ENCODE results near the gene EXOC3L1.

The EXOC3L1 gene

DNA sequence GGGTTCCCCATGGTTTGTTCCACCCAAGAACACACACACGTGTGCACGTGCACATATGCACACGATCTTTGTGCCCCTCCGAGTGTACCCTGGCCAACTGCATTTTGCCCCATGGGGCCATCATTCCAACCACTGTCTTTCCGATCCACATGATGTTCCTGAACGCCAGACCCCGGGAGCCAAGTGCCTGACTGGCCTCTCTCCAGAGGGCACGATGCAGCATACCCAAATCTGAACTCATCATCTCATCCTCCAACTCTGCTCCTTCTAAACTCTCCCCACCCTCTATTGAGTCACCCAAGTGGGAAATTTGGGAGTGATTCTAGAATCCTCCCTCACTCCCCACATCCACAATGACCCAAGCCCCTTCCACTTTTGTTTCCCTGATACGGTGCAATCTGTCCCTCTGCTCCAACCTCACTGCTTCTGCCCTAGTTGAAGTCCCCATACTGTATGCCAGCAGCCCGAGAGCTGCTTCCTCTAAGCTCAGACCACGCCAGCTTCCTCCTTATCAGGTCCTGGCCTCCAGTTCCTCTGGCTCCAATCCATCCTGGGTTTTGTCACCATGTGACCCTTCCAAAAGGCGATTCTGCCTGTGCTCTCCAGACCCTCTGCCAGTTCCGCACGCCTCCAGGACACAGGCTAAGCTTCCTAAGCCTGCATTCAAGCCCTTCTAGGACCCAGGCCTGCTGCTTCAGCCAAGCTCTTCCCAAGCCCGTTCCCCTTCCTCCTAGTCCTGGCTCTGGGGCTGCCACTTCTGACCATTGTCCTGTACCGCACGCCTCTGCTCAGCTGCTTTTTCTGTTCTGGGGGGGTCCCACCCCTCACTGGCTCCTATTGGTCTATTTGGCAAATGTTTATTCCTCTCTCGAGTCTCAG is 26.9 kb upstream of the EXOC3L1 start:
- no peak for DNase-seq

GRCh38 chr16:67215706-67216105 is 25.8 kb upstream of the EXOC3L1 start:
- no peak for DNase-seq

DNA sequence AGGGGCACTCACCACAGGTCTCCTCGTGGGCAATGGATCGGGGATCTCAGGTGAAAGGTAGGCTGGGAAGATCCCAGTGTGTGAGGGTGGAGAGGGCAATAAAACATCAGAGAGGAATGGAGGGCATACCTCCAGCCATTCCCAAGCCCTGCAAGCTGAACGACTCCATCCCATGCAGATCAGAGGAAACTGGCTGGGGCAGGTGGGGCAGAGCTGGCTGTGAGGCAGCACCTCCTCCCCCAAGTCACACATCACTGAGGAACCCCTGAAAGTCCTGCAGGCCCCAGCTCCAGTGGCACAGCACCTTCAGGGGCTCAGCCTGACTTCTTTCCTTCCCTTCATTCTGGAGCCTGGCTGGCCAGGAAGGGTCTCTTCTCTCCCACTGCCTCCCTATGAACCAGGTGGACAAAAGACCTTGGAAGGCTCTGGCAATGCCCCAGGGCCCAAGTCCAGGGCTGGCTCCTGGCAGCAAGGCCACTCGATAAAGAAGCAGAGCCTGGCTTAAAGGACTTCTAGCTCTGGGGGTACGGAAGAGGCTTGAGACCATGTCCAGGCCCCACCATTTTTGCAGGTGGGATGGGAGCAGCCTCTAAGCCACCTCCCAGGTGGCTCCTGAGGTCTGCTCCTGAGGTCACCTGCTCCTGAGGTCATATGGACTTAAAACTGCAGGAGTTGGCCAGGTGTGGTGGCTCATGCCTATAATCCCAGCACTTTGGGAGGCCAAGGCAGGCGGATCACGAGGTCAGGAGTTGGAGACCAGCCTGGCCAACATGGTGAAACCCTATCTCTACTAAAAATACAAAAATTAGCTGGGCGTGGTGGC is 23.5 kb upstream of the EXOC3L1 start:
- DNase-seq = no peak

DNA sequence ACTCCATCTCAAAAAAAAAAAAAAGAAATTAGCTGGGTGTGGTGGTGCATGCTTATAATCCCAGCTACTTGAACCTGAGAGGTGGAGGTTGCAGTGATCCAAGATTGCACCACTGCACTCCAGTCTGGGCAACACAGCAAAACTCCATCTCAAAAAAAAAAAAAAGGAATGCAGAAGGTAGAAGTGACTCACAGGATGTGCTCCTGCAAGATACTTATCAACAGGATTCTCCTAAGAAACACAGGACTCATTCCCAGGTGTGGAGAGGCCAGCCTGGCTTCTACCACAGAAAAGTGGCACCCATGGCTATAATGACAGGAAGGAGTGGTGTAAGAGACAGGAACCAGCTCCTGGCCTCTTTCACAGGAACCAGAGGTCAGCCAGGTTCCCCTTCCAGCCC is 22.8 kb upstream of the EXOC3L1 start:
- no peak for DNase-seq

DNA sequence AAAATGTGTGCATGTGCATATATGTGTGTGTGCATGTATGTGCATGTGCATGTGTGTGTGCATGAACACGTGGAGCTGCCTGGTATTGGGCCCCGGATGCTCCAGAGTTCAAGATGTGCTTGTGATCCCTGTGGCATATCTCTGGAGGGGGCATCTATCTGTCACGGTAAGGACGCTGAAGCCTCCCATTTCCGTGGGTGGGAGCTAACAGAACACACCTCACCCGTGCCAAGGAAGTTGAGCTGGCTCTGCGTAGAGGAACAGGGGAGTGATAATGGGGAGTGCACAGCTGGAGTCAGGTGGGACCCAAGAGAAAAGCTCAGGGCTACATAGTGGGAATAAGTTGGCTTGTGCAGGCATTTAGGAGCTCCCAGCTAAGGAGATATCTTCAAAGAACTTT is 21.7 kb upstream of the EXOC3L1 start:
- DNase-seq = no peak

GRCh38 chr16:67210069-67210937 is 20.4 kb upstream of the EXOC3L1 start:
- DNase-seq = no peak

DNA sequence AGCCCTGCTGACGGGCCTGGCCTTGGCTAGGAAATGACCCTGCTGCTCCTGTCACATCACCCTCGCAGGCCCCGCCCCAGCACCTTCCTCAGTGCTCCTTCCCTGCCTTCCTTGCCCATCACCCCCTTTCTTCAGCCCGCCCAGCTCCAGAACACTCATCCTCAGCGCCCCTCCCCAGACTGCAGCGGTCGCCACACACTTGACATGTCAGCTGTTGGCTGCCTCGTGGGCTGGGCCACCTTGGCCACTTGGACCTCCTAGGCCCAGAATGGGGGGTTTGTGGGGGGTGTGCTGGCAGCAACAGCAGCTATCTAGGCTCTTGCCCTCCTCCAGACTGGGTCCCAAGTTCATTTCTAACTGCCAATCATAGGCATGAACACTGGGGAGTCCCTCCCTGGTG is 19.6 kb upstream of the EXOC3L1 start:
- no peak for DNase-seq

GRCh38 chr16:67208154-67208896 is 18.4 kb upstream of the EXOC3L1 start:
- no peak for DNase-seq

GRCh38 chr16:67207249-67208091 is 17.5 kb upstream of the EXOC3L1 start:
- no peak for DNase-seq

DNA sequence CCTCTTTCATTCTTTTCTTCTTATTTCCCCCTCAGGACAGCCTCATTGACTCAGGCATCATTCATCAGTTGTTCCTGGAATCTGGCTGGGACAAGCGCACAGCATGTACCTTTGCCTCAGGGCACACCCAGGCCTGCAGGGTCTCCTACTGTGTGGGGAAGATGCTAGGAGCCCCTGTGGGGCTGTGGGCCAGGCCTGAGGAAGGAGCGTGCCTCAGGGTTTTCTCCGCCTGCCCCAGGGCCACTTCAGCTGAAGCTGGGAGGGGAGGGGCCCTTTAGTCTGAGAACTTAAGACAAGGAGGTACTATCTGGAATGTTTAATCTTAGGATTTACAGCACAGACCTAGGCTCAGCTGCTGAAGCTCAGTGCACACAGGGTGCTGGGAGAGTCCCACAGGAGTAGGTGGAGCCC is 16.9 kb upstream of the EXOC3L1 start:
- DNase-seq = no peak

DNA sequence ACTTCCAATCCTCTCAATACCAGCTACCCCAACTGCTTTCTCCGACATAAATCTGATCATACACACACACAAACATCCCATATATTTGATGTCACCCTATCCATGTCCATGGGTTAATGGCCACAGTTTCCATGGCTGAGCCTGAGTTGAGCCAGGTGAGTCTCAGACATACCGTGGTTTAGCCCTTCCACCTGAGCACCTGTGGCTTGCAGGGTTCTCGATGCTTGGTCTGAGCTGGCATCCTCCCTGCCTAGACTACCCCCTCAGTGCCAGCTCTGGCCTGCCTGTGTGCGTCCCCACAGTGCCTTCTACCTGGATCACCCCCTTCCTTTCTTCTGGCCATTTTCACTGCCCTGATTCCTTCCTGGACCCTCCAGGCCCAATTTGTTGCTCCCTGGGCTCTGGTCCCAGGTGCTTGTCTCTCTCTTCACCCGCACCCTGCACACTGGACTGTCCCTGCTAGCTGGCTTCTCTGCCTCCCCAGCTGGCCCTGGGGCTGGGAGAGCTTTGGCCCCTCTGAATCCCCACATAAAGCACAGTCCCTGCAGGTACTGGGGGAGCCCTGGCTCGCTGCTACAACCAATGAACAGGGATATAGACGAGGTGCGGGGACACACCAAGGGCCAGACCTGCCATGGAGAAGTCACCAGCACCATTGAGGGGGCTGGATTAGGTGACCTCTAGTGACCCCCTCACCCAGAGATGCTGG is 16.3 kb upstream of the EXOC3L1 start:
- DNase-seq = no peak

DNA sequence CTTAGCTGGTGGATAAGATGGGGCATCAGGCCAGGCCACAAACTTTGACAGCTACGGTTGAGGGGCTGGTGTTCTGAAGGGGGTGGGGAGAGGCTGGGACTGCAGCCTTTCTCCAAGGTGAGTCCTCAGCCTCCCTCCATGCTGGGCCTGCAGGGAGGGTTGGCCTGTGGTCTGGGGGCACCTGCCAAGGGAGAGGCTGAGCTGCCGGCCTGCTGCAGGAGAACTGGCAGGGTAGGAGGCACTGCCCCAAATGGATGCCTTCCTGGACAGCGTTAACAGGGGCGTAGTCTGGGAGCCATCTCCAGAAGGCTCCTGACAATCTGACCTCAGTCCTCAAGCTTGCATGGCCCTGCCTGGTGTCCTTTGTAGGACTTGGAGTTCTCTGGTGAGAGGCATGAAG is 14.1 kb upstream of the EXOC3L1 start:
- no peak for DNase-seq

DNA sequence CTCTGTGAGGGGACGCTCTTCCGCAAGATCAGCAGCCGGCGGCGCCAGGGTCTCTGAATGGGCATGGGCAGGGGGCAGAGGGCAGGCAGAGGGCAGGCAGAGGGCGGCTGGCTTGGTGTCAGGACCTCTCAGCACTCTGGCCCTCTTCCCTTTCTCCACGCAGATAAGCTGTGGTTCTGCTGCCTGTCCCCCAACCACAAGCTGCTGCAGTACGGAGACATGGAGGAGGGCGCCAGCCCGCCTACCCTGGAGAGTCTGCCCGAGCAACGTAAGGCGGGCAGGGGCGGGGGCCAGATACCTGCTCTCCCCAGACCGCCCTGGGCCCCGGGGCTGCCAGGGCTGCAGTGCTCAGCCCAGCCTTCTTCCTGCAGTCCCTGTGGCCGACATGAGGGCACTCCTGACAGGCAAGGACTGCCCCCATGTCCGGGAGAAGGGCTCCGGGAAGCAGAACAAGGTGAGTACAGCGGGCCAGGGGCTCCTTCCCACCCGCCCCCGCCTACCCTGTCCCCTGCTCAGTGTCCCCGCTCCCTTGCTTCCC is 13.1 kb upstream of the EXOC3L1 start:
- DNase-seq = no peak

DNA sequence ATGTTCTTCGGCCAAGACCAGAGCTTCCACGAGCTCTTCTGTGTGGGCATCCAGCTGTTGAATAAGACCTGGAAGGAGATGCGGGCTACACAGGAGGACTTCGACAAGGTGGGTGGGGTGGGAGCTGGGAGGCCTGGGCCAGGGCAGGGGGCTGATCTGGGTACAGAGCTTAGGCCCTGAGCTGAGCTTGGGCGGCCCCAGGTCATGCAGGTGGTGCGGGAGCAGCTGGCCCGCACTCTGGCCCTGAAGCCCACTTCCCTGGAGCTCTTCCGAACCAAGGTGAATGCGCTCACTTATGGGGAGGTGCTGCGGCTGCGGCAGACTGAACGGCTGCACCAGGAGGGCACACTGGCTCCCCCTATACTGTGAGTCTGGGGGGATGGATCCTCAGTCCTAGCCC is 12.5 kb upstream of the EXOC3L1 start:
- DNase-seq = no peak

- DNase-seq = no peak
Measured at GRCh38 chr16:67201411-67202345, 11.7 kb upstream of the EXOC3L1 start.

DNA sequence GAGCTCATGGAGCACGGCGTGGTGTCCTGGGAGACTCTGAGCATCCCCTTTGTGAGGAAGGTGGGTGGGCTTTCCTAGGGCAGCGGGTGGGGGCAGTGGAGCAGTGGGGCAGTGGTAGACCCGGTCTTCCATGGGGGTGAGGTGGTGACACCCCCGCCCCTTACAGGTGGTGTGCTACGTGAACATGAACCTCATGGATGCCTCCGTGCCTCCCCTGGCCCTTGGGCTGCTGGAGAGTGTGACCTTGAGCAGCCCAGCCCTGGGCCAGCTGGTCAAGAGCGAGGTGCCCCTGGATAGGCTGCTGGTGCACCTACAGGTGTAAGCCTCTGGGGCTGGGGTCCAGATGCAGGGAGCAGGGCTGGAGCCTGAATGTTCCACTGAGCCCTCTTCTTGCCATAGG is 10.6 kb upstream of the EXOC3L1 start:
- no peak for DNase-seq

- no peak for DNase-seq
Measured at GRCh38 chr16:67199808-67200198, 9.9 kb upstream of the EXOC3L1 start.

DNA sequence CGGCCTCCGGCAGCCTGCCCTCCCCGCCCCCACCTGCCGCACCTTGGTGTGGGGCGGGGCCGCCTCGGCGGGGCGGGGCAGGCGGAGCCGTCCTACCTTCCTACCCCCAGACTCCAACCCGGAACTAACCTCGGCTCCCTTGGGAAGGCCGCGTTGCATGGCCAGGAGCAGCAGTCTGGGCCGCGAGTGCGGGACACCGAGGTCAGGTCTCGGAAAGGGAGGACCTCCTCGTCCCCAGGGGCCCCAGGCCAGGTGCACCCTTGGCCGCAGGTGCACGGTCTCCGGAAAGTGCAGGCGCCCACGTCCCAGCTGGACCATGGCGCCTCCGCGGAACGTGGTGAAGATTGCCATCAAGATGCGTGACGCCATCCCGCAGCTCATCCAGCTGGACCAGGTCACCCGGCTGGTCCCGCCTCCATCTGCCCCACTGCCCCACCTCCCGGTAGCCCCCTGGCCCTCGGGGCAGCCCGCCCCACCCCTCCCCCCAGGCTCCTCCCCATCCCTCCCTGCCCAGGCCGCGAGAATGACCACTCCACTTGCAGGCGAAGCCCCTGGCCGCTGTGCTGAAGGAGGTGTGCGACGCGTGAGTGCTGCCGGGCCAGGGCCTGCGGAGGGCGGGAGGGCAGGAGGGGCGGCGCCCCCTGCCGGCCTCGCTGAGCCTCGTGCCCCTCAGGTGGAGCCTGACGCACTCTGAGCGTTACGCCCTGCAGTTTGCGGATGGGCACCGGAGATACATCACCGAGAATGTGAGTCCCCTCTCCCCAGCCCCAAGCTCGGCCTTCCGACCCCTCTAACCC is 9.3 kb upstream of the EXOC3L1 start, which contains the start of gene ELMO3:
ELMO3 (plus strand) TSS at position 121 of the 797 bp plus-strand sequence; CDS start at position 317, 196 bp downstream.
- DNase-seq = no peak
